Fibroblast of peridontal ligament (primary cell): ENCODE measurements around the gene ARHGEF12.

Source experiments
- DNase-seq: peaks from one replicate; pipeline ENCODE4 v3.0.0-alpha.2; 2010; ENCODE audit errors: extremely low read depth

Gene ARHGEF12

GRCh38 chr11:120317689-120318480, 18.3 kb upstream of the ARHGEF12 start:
- no peak for DNase-seq

- no peak for DNase-seq
Observed at GRCh38 chr11:120318906-120319305, 17.3 kb upstream of the ARHGEF12 start.

GRCh38 chr11:120324932-120325810, 11.0 kb upstream of the ARHGEF12 start, which contains the start of gene TLCD5:
Gene TLCD5 (plus strand): TSS chr11:120325299. CDS start chr11:120327442, 2,143 bp downstream.
- peak; percentile 53 for DNase-seq

- peak; percentile 84 for DNase-seq
Observed at GRCh38 chr11:120326228-120326627, 10.0 kb upstream of the ARHGEF12 start.

GRCh38 chr11:120326845-120327281, 9.3 kb upstream of the ARHGEF12 start:
- DNase-seq: peak; percentile 36

- no peak for DNase-seq
Observed at GRCh38 chr11:120327311-120327710, 8.9 kb upstream of the ARHGEF12 start.

GRCh38 chr11:120329556-120329955, 6.7 kb upstream of the ARHGEF12 start:
- DNase-seq: no peak

- no peak for DNase-seq
Observed at GRCh38 chr11:120330045-120330444, 6.2 kb upstream of the ARHGEF12 start.

GRCh38 chr11:120331301-120331996, 4.8 kb upstream of the ARHGEF12 start:
- DNase-seq: peak; percentile 96

- DNase-seq: peak; percentile 75
Observed at GRCh38 chr11:120332822-120333716, 3.1 kb upstream of the ARHGEF12 start.

- DNase-seq: no peak
Observed at GRCh38 chr11:120333801-120334200, 2.4 kb upstream of the ARHGEF12 start.

GRCh38 chr11:120334332-120334731, 1.9 kb upstream of the ARHGEF12 start:
- DNase-seq: peak; percentile 39

- DNase-seq: peak; percentile 98
Observed at GRCh38 chr11:120334894-120335462, 1.2 kb upstream of the ARHGEF12 start.

- no peak for DNase-seq
Observed at GRCh38 chr11:120335556-120335907, 681 bp upstream of the ARHGEF12 start.

GRCh38 chr11:120336641-120337354, 585 bp downstream of the ARHGEF12 start:
- peak; percentile 33 for DNase-seq

- DNase-seq: peak; percentile 36
Observed at GRCh38 chr11:120337355-120338106, 1.3 kb downstream of the ARHGEF12 start.

GRCh38 chr11:120338107-120338933, 2.1 kb downstream of the ARHGEF12 start:
- DNase-seq: peak; percentile 51

- DNase-seq: peak; percentile 40
Observed at GRCh38 chr11:120339394-120339890, 3.2 kb downstream of the ARHGEF12 start.
